DOHH2 (cell line): ENCODE data around the gene HDDC3.
A peak's percentile ranks its signal among the peaks of the same experiment; 100 is the strongest.

Experiments
- H3F3A ChIP-seq: fragments of 200-600 bp; sonication (generic), shearing (Covaris generic); 2 replicates; pipeline ENCODE4 v1.6.0; 2016; ENCODE audit warnings: antibody characterized with exemption, mild to moderate bottlenecking; ENCODE audit not compliant: control insufficient read depth, insufficient read depth
- H3K27ac ChIP-seq: fragments of 200-600 bp; sonication (generic); 2 replicates; pipeline ENCODE4 v1.5.1; 2014; ENCODE audit warnings: low read depth, mild to moderate bottlenecking, low read length, moderate library complexity
- H3K27me3 ChIP-seq: fragments of 200-600 bp; sonication (generic); 2 replicates; pipeline ENCODE4 v1.6.1; 2014; ENCODE audit warnings: mild to moderate bottlenecking, low read length, mixed read lengths; ENCODE audit not compliant: control insufficient read depth
- H3K36me3 ChIP-seq: fragments of 200-600 bp; sonication (generic); 2 replicates; pipeline ENCODE4 v1.6.1; 2014; ENCODE audit warnings: mild to moderate bottlenecking, low read length, moderate library complexity, mixed read lengths; ENCODE audit not compliant: control insufficient read depth
- H3K4me1 ChIP-seq: fragments of 200-600 bp; sonication (generic); 2 replicates; pipeline ENCODE4 v1.6.1; 2014; ENCODE audit warnings: mild to moderate bottlenecking, low read length, mixed read lengths; ENCODE audit not compliant: control insufficient read depth
- H3K4me2 ChIP-seq: fragments of 200-600 bp; sonication (generic); 2 replicates; pipeline ENCODE4 v1.6.0; 2014; ENCODE audit warnings: mild to moderate bottlenecking, low read length, moderate library complexity
- H3K4me3 ChIP-seq: fragments of 200-600 bp; sonication (generic); 2 replicates; pipeline ENCODE4 v1.5.1; 2014; ENCODE audit warnings: mild to moderate bottlenecking, low read length, mixed read lengths
- H3K79me2 ChIP-seq: fragments of 200-600 bp; sonication (generic); 2 replicates; pipeline ENCODE4 v1.6.1; 2014; ENCODE audit warnings: mild to moderate bottlenecking, low read length, mixed read lengths; ENCODE audit not compliant: control insufficient read depth
- H3K9me2 ChIP-seq: fragments of 200-600 bp; sonication (generic); replicated peaks from 2 replicates; pipeline ENCODE4 v1.6.1; 2014; ENCODE audit warnings: mild to moderate bottlenecking, low read length, mixed read lengths; ENCODE audit not compliant: control insufficient read depth
- H3K9me3 ChIP-seq: fragments of 200-600 bp; sonication (generic); 2 replicates; pipeline ENCODE4 v1.6.1; 2014; ENCODE audit warnings: antibody characterized with exemption, low read length, mixed read lengths; ENCODE audit not compliant: control insufficient read depth, insufficient read depth
- H4K20me1 ChIP-seq: fragments of 200-600 bp; sonication (generic); 2 replicates; pipeline ENCODE4 v1.6.0; 2014; ENCODE audit warnings: low read depth, mild to moderate bottlenecking, antibody characterized with exemption, low read length, moderate library complexity; ENCODE audit not compliant: control insufficient read depth, insufficient read depth
- EZH2phosphoT487 ChIP-seq: fragments of 200-600 bp; sonication (generic); IDR thresholded peaks from 2 replicates; pipeline ENCODE4 v1.6.1; 2017; ENCODE audit warnings: borderline replicate concordance, mild to moderate bottlenecking, antibody characterized with exemption, low read length, moderate library complexity, mixed read lengths
- TF ChIP-seq, protein P1 (sequence below): fragments of 200-600 bp; sonication (generic); IDR thresholded peaks from one replicate; pipeline ENCODE4 v1.5.1; 2014; ENCODE audit warnings: antibody characterized with exemption, mild to moderate bottlenecking, low read depth, low read length; ENCODE audit not compliant: poor library complexity, severe bottlenecking

Gene HDDC3

DNA sequence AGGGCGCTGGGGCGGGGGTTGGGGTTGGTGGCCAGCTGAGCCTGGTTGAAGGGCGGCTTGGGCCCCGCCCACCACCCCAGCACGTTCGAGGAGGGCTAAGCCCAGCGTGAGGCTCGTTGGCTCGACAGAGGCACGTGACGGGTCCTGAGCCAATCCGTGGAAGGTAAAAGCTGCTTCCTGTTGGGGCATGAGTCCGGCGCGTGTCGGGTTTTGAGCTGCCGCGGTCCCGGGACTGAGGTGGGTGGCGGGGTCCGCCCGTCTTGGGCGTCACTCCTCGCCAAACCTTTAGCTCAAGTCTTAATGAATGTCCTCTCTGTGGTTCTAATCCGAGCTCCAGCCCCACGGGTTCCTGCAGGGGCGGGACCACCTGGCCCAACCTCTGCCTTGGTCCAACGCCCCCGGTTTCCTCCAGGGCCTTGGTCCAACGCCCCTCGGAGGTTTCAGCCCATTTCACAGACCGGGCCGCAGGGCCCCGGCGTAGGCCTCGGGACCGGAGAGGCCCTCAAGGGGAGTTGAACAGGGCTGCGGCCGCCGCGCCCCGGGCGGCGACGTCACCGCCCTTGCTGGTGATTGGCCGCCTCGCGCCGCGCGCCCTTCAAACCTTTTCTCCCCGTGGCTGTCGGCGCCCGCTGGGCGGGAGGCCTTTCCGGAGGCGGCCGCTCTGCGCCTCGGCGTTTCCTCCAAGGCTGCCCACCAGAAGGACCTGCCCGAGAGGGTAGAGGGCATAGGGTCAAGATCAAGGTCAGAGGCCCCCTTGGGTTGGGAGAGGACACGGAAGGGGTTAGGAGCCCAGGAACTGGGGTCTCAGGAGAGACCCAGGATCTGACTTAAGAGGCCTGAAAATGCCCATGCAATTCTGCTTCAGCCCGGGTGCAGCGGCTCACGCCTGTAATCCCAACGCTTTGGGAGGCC is 22.6 kb upstream of the HDDC3 start, which contains the start of gene RCCD1:
Gene RCCD1 (plus strand): TSS at position 173 of the 912 bp plus-strand sequence. CDS start 1,851 bp downstream, outside the sequence.
- H4K20me1 ChIP-seq: no peaks in the 10 kb centered on the region
- peaks cover 66% of the 10 kb centered on the region for H3K36me3 ChIP-seq
- peaks cover 31% of the 10 kb centered on the region for H3K79me2 ChIP-seq
- peak within 1 kb of the TSS; percentile 87 for H3K4me2 ChIP-seq
- H3K27me3 ChIP-seq: no peaks in the 10 kb centered on the region
- peak within 1 kb of the TSS; percentile 89 for H3K27ac ChIP-seq
- H3K9me2 ChIP-seq: no peaks in the 10 kb centered on the region
- 0 out of 2 replicates have a peak, but pooled peaks cover 3% of the 10 kb centered on the region for H3F3A ChIP-seq
- peaks cover 24% of the 10 kb centered on the region for H3K4me1 ChIP-seq
- peak within 1 kb of the TSS; percentile 80 for H3K4me3 ChIP-seq
- no peaks in the 10 kb centered on the region for H3K9me3 ChIP-seq
- TF ChIP-seq EZH2phosphoT487: no peak

DNA sequence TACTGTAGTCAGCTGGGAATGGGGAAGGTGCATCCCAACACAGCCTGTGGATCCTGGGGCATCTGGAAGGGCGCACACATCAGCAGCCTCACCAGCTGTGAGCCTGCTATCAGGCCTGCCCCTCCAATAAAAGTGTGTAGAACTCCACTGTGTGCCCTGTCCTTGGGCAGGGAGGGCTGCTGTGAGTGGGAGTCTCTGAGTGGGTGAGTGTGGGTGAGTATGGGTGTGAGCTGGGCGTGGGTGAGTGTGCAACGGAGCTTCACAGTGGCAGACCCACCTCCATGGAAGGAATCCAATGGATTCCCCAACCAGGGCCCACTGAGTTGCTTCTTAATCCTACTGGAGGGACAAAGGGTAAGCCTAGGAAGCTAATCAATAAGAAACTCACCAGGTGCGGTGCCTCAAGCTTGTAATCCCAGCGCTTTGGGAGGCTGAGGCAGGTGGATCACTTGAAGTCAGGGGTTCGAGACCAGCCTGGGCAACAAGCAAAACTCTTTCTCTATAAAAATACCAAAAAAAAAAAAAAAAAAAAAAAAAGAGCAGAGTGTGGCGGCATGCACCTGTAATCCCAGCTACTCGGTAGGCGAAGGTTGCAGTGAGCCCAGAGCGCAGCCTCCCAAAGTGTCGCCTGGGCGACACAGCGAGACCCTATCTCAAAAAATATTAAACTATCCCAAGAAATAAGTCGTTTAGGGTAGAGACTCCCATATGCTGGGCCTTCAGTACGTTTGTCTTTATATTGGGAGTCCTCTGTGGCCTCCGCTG is 21.8 kb upstream of the HDDC3 start:
- H3K27me3 ChIP-seq: no peaks in the 10 kb centered on the region
- H3K9me2 ChIP-seq: no peaks in the 10 kb centered on the region
- H3K4me3 ChIP-seq: peak overlapping the region; percentile 80
- H3F3A ChIP-seq: 0 out of 2 replicates have a peak, but pooled peaks cover 2% of the 10 kb centered on the region
- no peaks in the 10 kb centered on the region for H3K9me3 ChIP-seq
- peaks cover 65% of the 10 kb centered on the region for H3K36me3 ChIP-seq
- H3K4me2 ChIP-seq: peak overlapping the region; percentile 87
- peak overlapping the region; percentile 89 for H3K27ac ChIP-seq
- TF ChIP-seq, protein P1, sequence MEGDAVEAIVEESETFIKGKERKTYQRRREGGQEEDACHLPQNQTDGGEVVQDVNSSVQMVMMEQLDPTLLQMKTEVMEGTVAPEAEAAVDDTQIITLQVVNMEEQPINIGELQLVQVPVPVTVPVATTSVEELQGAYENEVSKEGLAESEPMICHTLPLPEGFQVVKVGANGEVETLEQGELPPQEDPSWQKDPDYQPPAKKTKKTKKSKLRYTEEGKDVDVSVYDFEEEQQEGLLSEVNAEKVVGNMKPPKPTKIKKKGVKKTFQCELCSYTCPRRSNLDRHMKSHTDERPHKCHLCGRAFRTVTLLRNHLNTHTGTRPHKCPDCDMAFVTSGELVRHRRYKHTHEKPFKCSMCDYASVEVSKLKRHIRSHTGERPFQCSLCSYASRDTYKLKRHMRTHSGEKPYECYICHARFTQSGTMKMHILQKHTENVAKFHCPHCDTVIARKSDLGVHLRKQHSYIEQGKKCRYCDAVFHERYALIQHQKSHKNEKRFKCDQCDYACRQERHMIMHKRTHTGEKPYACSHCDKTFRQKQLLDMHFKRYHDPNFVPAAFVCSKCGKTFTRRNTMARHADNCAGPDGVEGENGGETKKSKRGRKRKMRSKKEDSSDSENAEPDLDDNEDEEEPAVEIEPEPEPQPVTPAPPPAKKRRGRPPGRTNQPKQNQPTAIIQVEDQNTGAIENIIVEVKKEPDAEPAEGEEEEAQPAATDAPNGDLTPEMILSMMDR: no peak
- no peak for TF ChIP-seq EZH2phosphoT487
- peaks cover 24% of the 10 kb centered on the region for H3K4me1 ChIP-seq
- peaks cover 31% of the 10 kb centered on the region for H3K79me2 ChIP-seq
- H4K20me1 ChIP-seq: no peaks in the 10 kb centered on the region

DNA sequence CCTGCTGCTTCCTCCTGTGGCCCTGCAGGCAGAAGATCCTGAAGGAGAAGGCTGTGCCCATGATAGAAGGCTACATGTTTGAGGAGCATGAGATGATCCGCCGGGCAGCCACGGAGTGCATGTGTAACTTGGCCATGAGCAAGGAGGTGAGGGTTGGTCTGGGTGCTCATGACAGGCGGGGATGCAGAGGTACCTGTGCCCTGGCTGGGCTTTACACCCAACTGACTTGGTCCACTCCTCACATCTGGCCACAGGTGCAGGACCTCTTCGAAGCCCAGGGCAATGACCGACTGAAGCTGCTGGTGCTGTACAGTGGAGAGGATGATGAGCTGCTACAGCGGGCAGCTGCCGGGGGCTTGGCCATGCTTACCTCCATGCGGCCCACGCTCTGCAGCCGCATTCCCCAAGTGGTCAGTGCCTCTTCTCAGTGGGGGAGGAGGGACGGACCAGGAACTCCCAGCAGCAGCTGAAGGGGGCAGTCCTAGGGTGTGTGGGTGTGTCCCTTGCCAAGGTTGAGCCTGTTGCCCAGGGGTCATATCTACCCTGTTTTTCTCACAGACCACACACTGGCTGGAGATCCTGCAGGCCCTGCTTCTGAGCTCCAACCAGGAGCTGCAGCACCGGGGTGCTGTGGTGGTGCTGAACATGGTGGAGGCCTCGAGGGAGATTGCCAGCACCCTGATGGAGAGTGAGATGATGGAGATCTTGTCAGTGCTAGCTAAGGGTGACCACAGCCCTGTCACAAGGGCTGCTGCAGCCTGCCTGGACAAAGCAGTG is 20.7 kb upstream of the HDDC3 start:
- peaks cover 68% of the 10 kb centered on the region for H3K36me3 ChIP-seq
- H3K4me3 ChIP-seq: no peak overlapping the region
- no peaks in the 10 kb centered on the region for H3K9me2 ChIP-seq
- no peaks in the 10 kb centered on the region for H3K27me3 ChIP-seq
- no peaks in the 10 kb centered on the region for H4K20me1 ChIP-seq
- no peak overlapping the region for H3K4me2 ChIP-seq
- peaks cover 24% of the 10 kb centered on the region for H3K4me1 ChIP-seq
- no peaks in the 10 kb centered on the region for H3K9me3 ChIP-seq
- TF ChIP-seq, protein P1: no peak
- TF ChIP-seq EZH2phosphoT487: no peak
- no peaks in the 10 kb centered on the region for H3F3A ChIP-seq
- peaks cover 30% of the 10 kb centered on the region for H3K79me2 ChIP-seq
- no peak overlapping the region for H3K27ac ChIP-seq
